GM12878 (cell line): Measurements from ENCODE around the gene TCF4. TPM values are rescaled to one million over a fixed set of nuclear protein-coding genes. Genes with fewer than 3 reads are reported as not detected.

Experiments used
- ATAC-seq: fragments of 200-7000 bp; cut with Tn5 transposase; 3 replicates; pipeline ENCODE4 v1.9.1; 2020; ENCODE audit warnings: mild to moderate bottlenecking, moderate library complexity
- BruUV-seq: library from RNA; stranded (reverse); fragments of 400-500 nt; replicated peaks from 2 replicates; lab custom pipeline; 2021; lab: Mats Ljungman, UMichigan
- CTCF ChIA-PET: fragments of 300-600 bp; sonication (Branson Sonifier 250); formaldehyde crosslinking; extraction: SDS; loops from one replicate; lab custom pipeline; 2021; ENCODE audit warnings: inconsistent platforms; lab: Yijun Ruan, JAX
- POLR2A ChIA-PET: fragments of 350-600 bp; formaldehyde crosslinking; extraction: SDS; loops from one replicate; lab custom pipeline; 2021; ENCODE audit warnings: inconsistent platforms; lab: Charles Lee
- RAD21 ChIA-PET: fragments of 300-600 bp; sonication (Branson Sonifier 250); formaldehyde crosslinking; loops from one replicate; lab custom pipeline; 2023; ENCODE audit warnings: antibody characterized with exemption; ENCODE audit not compliant: unreplicated experiment; lab: Charles Lee
- SMC1A ChIA-PET: fragments of 300-600 bp; sonication (Branson Sonifier 250); formaldehyde crosslinking; loops from one replicate; lab custom pipeline; 2023; ENCODE audit not compliant: unreplicated experiment, uncharacterized antibody; lab: Charles Lee
- DNase-seq: peaks from one replicate; pipeline ENCODE4 v3.0.0-alpha.2; 2011; ENCODE audit warnings: low read depth, low spot score
- FAIRE-seq: peaks from 3 replicates; lab custom pipeline; 2011; peaks lifted over from hg19 to GRCh38; lab: Jason Lieb, UNC
- H2AFZ ChIP-seq: 2 replicates; pipeline ENCODE4 v1.6.0; 2011; ENCODE audit warnings: low read depth, low read length, control low read depth; ENCODE audit not compliant: control insufficient read depth
- H3K27ac ChIP-seq: 2 replicates; pipeline ENCODE4 v1.5.1; 2011; ENCODE audit warnings: control low read depth; ENCODE audit not compliant: control insufficient read depth, insufficient read depth
- H3K27me3 ChIP-seq, 2 experiments: replicated peaks in 1 of 2; 2 replicates each; pipeline versions ENCODE4 v1.6.0 to v1.6.1; 2011; ENCODE audit warnings: low read length in 1 of 2; ENCODE audit not compliant: control insufficient read depth in 2 of 2, insufficient read depth in 2 of 2
- H3K36me3 ChIP-seq, 2 experiments: 2 replicates each; pipeline ENCODE4 v1.5.1; 2011; ENCODE audit warnings: low read length in 1 of 2; ENCODE audit not compliant: control insufficient read depth in 2 of 2, insufficient read depth in 2 of 2
- H3K4me1 ChIP-seq: 2 replicates; pipeline ENCODE4 v1.6.1; 2011; ENCODE audit warnings: mild to moderate bottlenecking, low read length, moderate library complexity, mixed read lengths; ENCODE audit not compliant: control insufficient read depth, insufficient read depth
- H3K4me2 ChIP-seq: 2 replicates; pipeline ENCODE4 v1.6.0; 2011; ENCODE audit warnings: control low read depth; ENCODE audit not compliant: control insufficient read depth, insufficient read depth
- H3K4me3 ChIP-seq: fragments of 200-600 bp; sonication (generic); 2 replicates; pipeline ENCODE4 v1.5.1; 2016
- H3K79me2 ChIP-seq: 2 replicates; pipeline ENCODE4 v1.6.0; 2011; ENCODE audit warnings: low read length; ENCODE audit not compliant: control insufficient read depth, insufficient read depth
- H3K9ac ChIP-seq: 2 replicates; pipeline ENCODE4 v1.8.0; 2011; ENCODE audit warnings: low read length, control low read depth, mixed read lengths; ENCODE audit not compliant: control insufficient read depth, insufficient read depth
- H3K9me3 ChIP-seq: replicated peaks from 3 replicates; pipeline ENCODE4 v1.5.1; 2011; ENCODE audit warnings: mild to moderate bottlenecking, low read length; ENCODE audit not compliant: control insufficient read depth, insufficient read depth
- H4K20me1 ChIP-seq: 2 replicates; pipeline ENCODE4 v1.6.0; 2011; ENCODE audit not compliant: control insufficient read depth, insufficient read depth
- ATF7 ChIP-seq: fragments of 450-650 bp; IDR thresholded peaks from 2 replicates; pipeline ENCODE4 v1.6.1; 2016; ENCODE audit warnings: low read depth, mild to moderate bottlenecking
- BHLHE40 ChIP-seq, 2 experiments: fragments of 450-650 bp in 1 of 2; IDR thresholded peaks; 2 replicates each; pipeline ENCODE4 v1.6.1; 2011 to 2017; ENCODE audit warnings: low read depth in 2 of 2, borderline replicate concordance in 1 of 2, improper control_type of control experiment in 1 of 2, low read length in 1 of 2, mild to moderate bottlenecking in 1 of 2
- HDAC6 ChIP-seq: fragments of 200-600 bp; sonication (generic); IDR thresholded peaks from one replicate; pipeline ENCODE4 v1.8.0; 2017; ENCODE audit warnings: antibody characterized with exemption; ENCODE audit not compliant: unreplicated experiment
- IKZF2 ChIP-seq, 2 experiments: fragments of 450-650 bp; IDR thresholded peaks; 2 replicates each; pipeline ENCODE4 v1.6.1; 2017; ENCODE audit warnings: mild to moderate bottlenecking in 2 of 2, moderate library complexity in 2 of 2
- POU2F2 ChIP-seq: IDR thresholded peaks from 3 replicates; pipeline ENCODE4 v1.6.1; 2011; ENCODE audit warnings: low read depth, mild to moderate bottlenecking, low read length, borderline replicate concordance
- RELA ChIP-seq: fragments of 450-650 bp; IDR thresholded peaks from 2 replicates; pipeline ENCODE4 v1.8.0; 2014; ENCODE audit warnings: borderline replicate concordance; ENCODE audit not compliant: partially characterized antibody
- RUNX3 ChIP-seq: IDR thresholded peaks from 2 replicates; pipeline ENCODE4 v1.6.1; 2012; ENCODE audit warnings: low read length, inconsistent platforms
- TBL1XR1 ChIP-seq: IDR thresholded peaks from 2 replicates; pipeline ENCODE4 v1.6.1; 2012; ENCODE audit warnings: low read depth, low read length, improper control_type of control experiment
- WGBS: methylation state at CpG from one replicate; pipeline ENCODE4 v1.1.6; 2016; ENCODE audit warnings: low lambda C conversion rate; ENCODE audit not compliant: insufficient replicate concordance, insufficient coverage; ENCODE audit errors: missing lambda C conversion rate; 5-methylcytosine and 5-hydroxymethylcytosine counted together
- in situ Hi-C: fragments of 300-500 bp; cut with MboI; formaldehyde crosslinking; loops from 9 replicates; pipeline ENCODE4 v1.14.3; 2018; ENCODE audit warnings: mixed read lengths
- intact Hi-C: fragments of 100-400 bp; cut with micrococcal nuclease; formaldehyde crosslinking; loops from one replicate; pipeline ENCODE4 v1.14.2; 2022; ENCODE audit not compliant: unreplicated experiment
- polyA plus RNA-seq, 11 experiments: library from polyadenylated mRNA; depleted of rRNA in 4 of 11; unstranded in 6 of 11; stranded (reverse) in 5 of 11; fragments of >200 nt; fragmentation: Nextera tagmentation in 4 of 11; fragmentation: Illumina TruSeq in 1 of 11; extraction: Ambion mirVana in 4 of 11; extraction: Trizol in 1 of 11; gene quantifications; 1 replicate in 1 of 11; 2 replicates in 10 of 11; pipeline versions ENCODE4 v1.2.1 to v1.2.3, GENCODE V29; 2011 to 2016; ENCODE audit warnings: inconsistent platforms in 2 of 11, missing spikeins in 2 of 11, low read depth in 1 of 11
- total RNA-seq, 4 experiments: library from RNA; depleted of rRNA in 3 of 4; stranded (reverse); fragments of >200 nt in 3 of 4; fragmentation: Illumina TruSeq in 1 of 4; extraction: Trizol in 1 of 4; gene quantifications; 2 replicates each; pipeline versions ENCODE4 v1.2.1 to v1.2.3, GENCODE V29; 2013 to 2021
- TF ChIP-seq, protein P1 (sequence below): fragments of 450-650 bp; IDR thresholded peaks from 2 replicates; pipeline ENCODE4 v1.6.1; 2018; ENCODE audit warnings: mild to moderate bottlenecking, low read depth, moderate library complexity; ENCODE audit not compliant: partially characterized antibody
- TF ChIP-seq, protein P2 (sequence below): fragments of 450-650 bp; IDR thresholded peaks from 2 replicates; pipeline ENCODE4 v1.6.1; 2018; ENCODE audit warnings: borderline replicate concordance, mild to moderate bottlenecking; ENCODE audit not compliant: partially characterized antibody
- TF ChIP-seq, protein P3 (sequence below): IDR thresholded peaks from 2 replicates; pipeline ENCODE4 v1.6.1; 2011; ENCODE audit warnings: borderline replicate concordance, low read depth, mild to moderate bottlenecking, moderate library complexity, mixed read lengths, low read length; ENCODE audit not compliant: insufficient read depth; ENCODE audit errors: extremely low read length

Gene TCF4
- total and polyA plus RNA-seq, 10 of the 15 experiments (the other 5 are each of a cell fraction or from before 2014, with no cell fraction given), result 15.2 to 94.0 (median 31.5) TPM

DNA sequence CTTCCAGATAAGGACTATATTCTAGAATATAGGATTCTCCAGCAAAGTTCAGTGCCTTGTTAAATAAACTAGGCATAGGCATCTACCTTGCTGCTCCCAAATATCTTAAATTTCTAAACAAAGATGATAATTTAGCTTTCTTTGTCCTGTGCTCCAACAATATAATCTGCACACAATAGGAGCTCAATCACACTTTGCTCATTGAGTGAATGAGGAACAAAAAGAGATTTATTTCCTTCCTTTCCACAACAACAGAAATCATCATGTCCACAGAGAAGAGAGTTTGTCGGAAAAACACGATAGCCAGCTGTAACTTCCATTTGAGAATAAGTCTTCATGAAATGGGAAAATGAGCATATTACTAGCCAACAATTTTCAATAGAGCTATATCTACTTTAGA is 256.7 kb downstream of the TCF4 start (continued):
- TF ChIP-seq, protein P1, sequence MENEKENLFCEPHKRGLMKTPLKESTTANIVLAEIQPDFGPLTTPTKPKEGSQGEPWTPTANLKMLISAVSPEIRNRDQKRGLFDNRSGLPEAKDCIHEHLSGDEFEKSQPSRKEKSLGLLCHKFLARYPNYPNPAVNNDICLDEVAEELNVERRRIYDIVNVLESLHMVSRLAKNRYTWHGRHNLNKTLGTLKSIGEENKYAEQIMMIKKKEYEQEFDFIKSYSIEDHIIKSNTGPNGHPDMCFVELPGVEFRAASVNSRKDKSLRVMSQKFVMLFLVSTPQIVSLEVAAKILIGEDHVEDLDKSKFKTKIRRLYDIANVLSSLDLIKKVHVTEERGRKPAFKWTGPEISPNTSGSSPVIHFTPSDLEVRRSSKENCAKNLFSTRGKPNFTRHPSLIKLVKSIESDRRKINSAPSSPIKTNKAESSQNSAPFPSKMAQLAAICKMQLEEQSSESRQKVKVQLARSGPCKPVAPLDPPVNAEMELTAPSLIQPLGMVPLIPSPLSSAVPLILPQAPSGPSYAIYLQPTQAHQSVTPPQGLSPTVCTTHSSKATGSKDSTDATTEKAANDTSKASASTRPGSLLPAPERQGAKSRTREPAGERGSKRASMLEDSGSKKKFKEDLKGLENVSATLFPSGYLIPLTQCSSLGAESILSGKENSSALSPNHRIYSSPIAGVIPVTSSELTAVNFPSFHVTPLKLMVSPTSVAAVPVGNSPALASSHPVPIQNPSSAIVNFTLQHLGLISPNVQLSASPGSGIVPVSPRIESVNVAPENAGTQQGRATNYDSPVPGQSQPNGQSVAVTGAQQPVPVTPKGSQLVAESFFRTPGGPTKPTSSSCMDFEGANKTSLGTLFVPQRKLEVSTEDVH, result no peak

- Histone ChIP-seq H3K4me1 (peaks cover 10% of the 10 kb centered on the region), H3K27ac (no peak overlapping the region), H3K4me3 (no peak overlapping the region), H3K4me2 (no peak overlapping the region), H2AFZ (peak overlapping the region; percentile 15; the same call in 1 of the 2 replicates), H3K27me3 (no peaks in the 10 kb centered on the region), H3K9me3 (no peaks in the 10 kb centered on the region), H3K79me2 (peaks cover under 1% of the 10 kb centered on the region), H3K9ac (no peak overlapping the region), H3K36me3 (no peaks in the 10 kb centered on the region), H4K20me1 (no peaks in the 10 kb centered on the region)
- CTCF ChIA-PET, result interaction anchor here (1.1 to 1.2 kb wide), 3 partner anchors 56 to 235 kb away, joined by 3 to 4 read pairs (median 3); no protein-coding TSS in a partner anchor
- no peak for DNase-seq
- in situ Hi-C loops (no loop called here), intact Hi-C loops (no loop called here)
- RAD21 ChIA-PET, result interaction anchor here (0.7 kb wide), 1 partner anchor 106 kb away, joined by 3 read pairs; no protein-coding TSS in a partner anchor
- SMC1A ChIA-PET, result interaction anchor here (0.6 to 1.3 kb wide), 4 partner anchors 9 to 94 kb away, joined by 4 read pairs; no protein-coding TSS in a partner anchor
- 0 out of 3 replicates have a peak, but pooled peaks have one; percentile 32 for ATAC-seq
- WGBS, result 23% methylated on average over 4 of the region's 4 CpGs
- POLR2A ChIA-PET, result no interaction called here
- TF ChIP-seq, protein P2, sequence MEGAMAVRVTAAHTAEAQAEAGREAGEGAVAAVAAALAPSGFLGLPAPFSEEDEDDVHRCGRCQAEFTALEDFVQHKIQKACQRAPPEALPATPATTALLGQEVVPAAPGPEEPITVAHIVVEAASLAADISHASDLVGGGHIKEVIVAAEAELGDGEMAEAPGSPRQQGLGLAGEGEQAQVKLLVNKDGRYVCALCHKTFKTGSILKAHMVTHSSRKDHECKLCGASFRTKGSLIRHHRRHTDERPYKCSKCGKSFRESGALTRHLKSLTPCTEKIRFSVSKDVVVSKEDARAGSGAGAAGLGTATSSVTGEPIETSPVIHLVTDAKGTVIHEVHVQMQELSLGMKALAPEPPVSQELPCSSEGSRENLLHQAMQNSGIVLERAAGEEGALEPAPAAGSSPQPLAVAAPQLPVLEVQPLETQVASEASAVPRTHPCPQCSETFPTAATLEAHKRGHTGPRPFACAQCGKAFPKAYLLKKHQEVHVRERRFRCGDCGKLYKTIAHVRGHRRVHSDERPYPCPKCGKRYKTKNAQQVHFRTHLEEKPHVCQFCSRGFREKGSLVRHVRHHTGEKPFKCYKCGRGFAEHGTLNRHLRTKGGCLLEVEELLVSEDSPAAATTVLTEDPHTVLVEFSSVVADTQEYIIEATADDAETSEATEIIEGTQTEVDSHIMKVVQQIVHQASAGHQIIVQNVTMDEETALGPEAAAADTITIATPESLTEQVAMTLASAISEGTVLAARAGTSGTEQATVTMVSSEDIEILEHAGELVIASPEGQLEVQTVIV, result no peak
- TF ChIP-seq ATF7 (no peak), RELA (no peak), POU2F2 (no peak), BHLHE40 (IDR thresholded peaks at IDR 0.05; ENCODE audit: borderline replicate concordance in 1 of 2, low read depth in 2 of 2, low read length in 1 of 2) (no peak), IKZF2 (IDR thresholded peaks at IDR 0.05) (peak in 1 of 2 experiments; percentile 27; a peak in 1 of 4 replicates), RUNX3 (peak; percentile 27; the same call in 1 of the 2 replicates), TBL1XR1 (no peak), HDAC6 (no peak)
- TF ChIP-seq, protein P3, sequence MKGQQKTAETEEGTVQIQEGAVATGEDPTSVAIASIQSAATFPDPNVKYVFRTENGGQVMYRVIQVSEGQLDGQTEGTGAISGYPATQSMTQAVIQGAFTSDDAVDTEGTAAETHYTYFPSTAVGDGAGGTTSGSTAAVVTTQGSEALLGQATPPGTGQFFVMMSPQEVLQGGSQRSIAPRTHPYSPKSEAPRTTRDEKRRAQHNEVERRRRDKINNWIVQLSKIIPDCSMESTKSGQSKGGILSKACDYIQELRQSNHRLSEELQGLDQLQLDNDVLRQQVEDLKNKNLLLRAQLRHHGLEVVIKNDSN, result no peak
- BruUV-seq, result no TSS peak
- FAIRE-seq, result no peak
These were observed 259.7 kb downstream of the TCF4 start for GRCh38 chr18:55328301-55328700.
